Stomach (tissue), 4 donors: Measurements from ENCODE around the gene FZR1.

Experiments used
- CTCF ChIP-seq, 7 experiments: fragments of 450-650 bp in 4 of 7; fragments of 200-600 bp in 3 of 7; sonication (generic) in 3 of 7; IDR thresholded peaks; one replicate each; pipeline ENCODE4 v1.5.1; 2016 to 2019; ENCODE audit warnings: antibody characterized with exemption in 7 of 7, control low read depth in 2 of 7, mild to moderate bottlenecking in 1 of 7
- POLR2A ChIP-seq, 4 donors: fragments of 450-650 bp; IDR thresholded peaks; one replicate each; pipeline ENCODE4 v1.6.1; 2016; ENCODE audit warnings: antibody characterized with exemption in 4 of 4, control low read depth in 2 of 4, mild to moderate bottlenecking in 1 of 4, moderate library complexity in 1 of 4
- POLR2AphosphoS5 ChIP-seq, 3 donors: sonication (generic); formaldehyde crosslinking; IDR thresholded peaks; one replicate each; pipeline ENCODE4 v1.6.1; 2016; ENCODE audit warnings: antibody characterized with exemption in 3 of 3

GRCh38 chr19:3532154-3532786 lies 26.2 kb downstream of the FZR1 start:
- TF ChIP-seq CTCF (IDR thresholded peaks at IDR 0.05) (no peak), POLR2A (IDR thresholded peaks at IDR 0.05) (no peak), POLR2AphosphoS5 (IDR thresholded peaks at IDR 0.05) (no peak)
